Activated CD4-positive, alpha-beta T cell treated with anti-CD3 and anti-CD28 coated beads, Interleukin-2, Interleukin-4, amounts not matched to agents 100 ng/mL and 50 ng/mL, durations not matched to agents 16 hours and 8 hours (primary cell): ENCODE results near the gene SLC22A14.
A peak's percentile ranks its signal among the peaks of the same experiment; 100 is the strongest.

Source experiments
- DNase-seq: peaks from one replicate; pipeline ENCODE4 v3.0.0-alpha.2; 2020; ENCODE audit warnings: low spot score

Gene SLC22A14

DNA sequence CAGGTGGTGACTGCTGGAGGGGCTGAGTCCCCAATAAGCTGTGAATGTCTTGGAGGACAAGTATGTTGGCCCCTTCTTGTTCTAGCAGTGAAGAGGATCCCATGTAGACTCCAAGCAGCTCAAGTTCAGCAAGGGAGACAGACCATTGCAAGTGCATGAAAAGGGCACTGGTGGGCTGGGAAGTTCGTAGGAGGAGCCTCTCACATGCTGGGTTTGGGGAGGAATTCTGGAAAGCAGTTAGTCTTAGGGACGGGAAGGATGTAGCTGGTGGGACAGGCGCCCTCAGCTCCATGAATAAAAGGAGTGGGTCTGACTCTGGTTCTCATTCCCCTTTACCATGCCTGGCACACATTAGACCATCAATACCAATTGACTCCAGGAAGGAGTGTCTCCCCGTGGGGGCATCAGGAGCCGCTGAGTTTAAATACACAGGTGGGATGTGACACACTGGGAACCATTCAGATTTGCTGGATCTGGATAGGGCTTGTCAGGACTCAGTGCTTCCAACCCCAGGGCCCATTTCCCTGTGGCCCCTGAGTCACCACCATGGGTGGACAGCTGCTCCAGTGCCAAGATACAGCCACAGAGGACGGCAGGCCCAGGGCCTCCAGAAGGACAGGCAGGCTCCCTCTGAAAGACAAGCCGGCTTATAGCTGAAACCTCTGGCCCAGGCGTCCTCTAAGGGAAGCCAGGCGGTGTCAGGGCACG, 63.9 kb downstream of the SLC22A14 start:
- no peak for DNase-seq

DNA sequence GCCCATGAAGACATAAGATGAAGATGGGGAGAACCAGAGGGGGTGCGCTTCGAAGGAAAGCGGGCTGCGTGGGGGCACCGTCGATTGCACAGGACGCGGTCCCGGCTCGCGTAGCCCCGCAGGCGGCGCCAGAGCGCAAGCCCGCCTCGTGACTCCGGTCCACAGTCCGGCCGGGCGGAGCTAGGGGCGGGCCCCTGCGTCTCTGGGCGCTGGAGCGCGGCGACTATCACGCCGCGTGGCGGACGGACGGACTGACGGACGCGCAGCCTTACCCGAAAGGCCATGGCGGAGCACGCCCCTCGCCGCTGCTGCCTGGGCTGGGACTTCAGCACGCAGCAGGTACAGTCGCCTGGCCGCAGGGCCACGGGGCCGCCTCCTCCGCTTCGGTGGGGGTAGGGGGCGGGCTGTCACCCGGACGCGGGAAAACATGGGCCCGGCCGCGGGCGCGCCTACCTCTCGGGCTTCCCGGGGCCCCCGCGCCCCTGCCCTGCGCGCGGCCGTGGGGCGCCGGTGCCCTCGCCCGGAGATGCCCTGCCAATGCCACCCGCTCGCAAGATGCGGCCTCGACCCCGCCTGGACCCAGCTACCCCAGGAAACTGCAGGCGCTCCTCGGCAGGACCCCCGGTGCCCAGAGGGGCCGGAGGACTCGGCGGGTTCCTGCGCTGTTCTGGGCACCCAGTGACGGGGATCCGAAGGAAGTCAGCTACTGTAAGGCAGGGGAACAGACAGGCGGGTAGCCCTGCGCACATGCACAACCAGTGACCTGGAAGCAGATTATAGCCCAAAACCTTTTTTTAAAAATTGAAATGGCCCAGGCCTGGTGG, 64.7 kb downstream of the SLC22A14 start, which contains the start of gene XYLB:
TSS of gene XYLB (plus strand) at position 199 of the 824 bp plus-strand sequence. CDS start at position 283, 84 bp downstream.
- DNase-seq, result peak; percentile 86

DNA sequence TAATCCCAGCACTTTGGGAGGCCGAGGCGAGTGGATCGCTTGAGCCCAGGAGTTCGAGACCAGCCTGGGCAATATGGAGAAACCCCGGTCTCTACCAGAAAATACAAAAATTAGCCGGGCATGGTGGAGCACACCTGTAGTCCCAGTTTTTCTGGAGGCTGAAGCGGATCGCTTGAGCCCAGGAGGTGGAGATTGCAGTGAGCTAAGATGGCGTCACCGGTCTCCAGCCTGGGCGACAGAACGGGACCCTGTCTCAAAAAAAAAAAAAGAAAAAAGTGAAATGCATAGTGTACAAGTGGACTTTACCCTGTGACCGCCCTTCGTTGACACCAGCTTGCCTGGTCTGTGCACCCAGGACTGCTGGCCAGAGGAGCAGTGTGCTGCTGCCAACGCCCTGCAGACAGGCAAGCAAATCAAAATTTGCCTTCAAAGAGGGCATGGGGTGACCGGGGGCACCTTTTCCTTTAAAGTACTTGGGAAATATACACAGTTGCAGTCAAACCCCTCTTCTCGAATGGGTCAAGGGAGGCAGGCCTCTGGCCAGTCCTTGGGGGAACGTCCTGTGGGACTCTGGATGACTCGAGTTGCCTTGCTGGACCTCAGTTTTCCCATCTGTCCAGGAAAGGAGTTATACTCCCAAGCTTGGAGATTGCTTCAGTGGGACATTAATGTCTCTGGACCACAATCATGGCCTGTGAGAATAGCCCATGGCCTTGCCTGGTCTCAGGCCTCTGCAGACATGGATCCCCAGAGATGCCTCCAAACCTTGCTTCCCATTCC, 65.5 kb downstream of the SLC22A14 start:
- DNase-seq, result no peak

DNA sequence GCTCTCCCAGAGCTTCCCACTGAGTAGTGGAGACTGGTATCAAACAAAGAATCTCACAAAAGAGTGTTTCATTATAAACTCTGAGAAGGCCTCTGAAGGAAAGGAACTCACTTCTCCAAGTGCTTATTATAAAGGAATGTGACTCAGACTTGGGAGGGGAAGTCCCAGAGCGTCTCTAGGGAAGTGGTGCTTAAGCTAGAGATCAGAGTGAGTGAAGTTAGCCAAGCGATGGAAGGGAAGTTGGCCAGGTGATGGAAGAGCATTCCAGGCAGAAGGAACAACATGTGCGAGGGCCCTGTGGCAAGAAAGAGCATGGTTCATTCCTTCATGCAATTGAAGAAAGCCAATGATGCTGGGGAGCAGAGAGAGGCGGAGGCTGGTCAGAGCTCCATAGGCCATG, 66.8 kb downstream of the SLC22A14 start:
- DNase-seq, result no peak

DNA sequence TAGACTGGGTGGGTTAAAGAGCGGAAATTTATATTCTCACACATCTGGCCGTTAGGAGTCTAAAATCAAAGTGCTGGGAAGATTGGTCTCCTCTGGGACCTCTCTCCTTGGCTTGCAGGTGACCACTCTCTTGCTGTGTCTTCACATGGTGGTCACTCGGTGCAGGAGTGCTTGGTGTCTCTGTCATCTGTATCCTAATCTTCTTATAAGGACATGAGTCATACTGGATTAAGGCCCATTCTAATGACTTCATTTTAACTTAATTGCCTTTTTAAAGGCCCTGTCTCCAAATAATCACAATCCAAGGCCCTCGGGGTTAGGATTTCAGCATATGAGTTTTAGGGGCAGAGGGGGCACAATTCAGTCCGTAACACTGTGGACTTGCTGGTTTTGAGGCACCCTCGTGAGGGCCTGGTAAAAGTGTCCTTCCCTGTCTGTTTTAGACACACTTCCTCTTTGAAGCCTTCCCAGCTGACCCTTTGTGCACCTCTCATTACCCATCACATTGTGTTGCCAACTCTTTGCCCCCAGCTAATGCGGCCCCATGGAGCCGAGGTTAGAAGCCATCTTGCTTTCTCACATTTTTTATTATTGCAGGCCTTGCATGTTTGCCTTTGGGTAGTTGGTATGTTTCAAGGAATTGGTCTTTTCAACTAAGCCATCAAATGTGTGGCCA, 67.7 kb downstream of the SLC22A14 start:
- no peak for DNase-seq

DNA sequence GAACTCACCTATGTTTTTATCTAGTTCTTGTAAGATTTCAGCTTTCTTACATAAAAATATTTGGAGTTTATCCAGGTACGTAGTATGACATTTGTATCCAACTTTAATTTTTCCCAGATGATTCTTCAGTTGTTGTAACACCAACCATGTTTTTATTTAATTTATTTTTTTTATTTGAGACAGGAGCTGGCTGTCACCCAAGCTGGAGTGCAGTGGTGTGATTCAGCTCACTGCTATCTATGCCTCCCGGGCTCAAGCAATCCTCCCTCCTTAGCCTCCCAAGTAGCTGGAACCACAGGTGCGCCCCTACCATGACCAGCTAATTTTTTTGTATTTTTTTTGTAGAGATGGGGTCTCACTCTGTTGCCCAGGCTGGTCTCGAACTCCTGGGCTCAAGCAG, 71.1 kb downstream of the SLC22A14 start:
- DNase-seq, result no peak

DNA sequence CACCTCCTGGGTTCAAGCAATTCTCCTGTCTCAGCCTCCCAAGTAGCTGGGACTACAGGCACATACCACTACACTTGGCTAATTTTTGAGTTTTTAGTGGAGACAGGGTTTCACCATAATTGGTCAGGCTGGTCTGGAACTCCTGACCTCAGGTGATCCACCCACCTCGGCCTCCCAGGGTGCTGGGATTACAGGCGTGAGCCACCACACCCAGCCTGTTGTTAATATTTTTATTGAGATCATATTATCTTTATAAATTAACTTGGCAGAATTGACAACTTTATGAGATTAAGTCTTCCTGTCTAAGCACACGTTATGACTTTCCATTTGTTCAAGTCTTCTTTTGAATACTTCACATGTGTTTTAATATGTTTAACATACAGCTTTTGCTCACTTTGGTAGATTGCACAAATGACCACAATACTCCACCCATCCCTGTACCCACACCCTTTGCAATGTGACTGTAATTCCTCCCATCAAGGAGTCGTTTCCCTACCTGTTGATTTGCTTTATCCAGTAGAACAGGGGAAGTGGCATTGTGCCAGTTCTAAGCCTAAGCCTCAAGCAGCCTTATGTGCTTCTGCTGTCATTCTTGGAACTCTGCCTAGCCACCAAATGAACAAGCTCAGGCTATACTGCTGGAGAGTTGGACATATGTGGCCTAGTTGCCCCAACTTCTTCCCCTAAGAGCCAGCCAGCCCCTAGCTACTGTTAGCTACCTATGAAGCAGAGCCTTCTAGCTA, 72.7 kb downstream of the SLC22A14 start:
- DNase-seq, result no peak

DNA sequence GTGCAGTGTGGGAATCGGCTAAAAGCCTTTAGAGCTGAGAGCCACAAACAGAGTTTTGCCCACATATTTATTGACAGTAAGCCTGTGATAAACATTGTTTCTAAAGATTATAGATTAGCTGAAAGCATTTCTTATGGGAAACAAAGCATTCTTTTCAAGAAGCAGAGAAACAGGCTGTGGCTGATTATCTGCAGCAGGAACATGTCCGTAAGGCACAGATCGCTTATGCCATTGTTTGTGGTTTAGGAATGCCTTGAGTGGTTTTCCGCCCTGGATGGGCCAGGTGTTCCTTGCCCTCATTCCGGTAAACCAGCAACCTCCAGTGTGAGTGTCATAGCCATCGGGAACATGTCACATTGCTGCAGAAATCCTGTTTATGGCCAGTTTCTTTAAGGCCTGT, 76.9 kb downstream of the SLC22A14 start:
- no peak for DNase-seq

DNA sequence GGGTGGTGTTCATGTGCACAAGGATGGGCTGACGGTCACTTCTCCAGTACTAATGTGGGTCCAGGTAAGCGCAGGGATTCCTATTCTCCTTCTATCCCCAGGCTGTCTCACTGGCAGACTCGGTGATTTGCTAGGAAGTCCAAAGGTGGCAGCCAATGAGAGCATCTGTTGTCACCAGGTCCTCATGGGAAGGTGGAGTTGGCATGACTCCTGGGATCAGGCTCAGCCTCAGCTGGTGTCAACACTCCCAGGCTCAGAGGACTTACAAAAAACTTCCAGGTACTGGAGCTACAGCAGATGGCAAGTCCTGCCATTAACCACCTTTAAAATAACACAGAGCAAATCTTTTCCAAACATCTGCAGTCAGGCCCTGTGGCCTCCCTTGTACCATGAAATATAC, 78.3 kb downstream of the SLC22A14 start:
- no peak for DNase-seq

DNA sequence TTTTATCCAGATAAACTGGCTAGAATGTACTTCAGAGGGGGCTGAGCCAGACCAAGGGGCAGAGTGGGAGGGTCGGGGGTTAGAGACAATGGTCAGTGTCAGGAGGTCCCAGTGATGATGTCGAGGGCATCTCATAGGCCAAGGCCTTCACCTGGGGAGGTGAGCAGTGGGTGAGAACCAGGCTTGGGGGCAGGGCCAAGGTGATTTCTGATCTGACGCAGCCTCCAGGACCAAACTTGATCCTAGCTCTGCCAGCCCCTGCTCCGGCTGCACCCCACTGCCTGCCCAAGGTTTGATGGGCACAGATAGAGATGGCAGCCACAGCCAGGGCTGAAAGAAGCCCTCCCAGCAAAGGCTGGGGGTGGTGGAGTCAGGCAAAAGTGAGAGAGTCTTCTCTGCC, 79.4 kb downstream of the SLC22A14 start:
- no peak for DNase-seq

DNA sequence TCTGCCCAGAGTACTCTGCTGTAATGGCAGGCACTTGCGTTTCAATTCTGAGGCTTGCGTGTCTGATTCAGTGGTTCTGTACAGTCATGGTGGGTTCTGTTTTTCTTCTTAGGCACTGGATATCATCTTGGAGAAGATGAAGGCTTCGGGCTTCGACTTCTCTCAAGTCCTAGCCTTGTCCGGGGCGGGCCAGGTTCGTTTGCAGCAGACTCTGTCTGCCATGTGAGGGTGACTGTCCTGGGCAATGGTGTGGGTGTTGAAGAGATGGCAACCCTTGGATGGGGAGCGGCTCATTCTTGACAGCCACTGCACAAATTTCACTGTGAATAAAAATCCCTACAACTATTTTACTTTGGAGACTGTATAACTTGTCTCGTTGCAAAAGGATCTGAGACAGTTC, 80.7 kb downstream of the SLC22A14 start:
- DNase-seq, result no peak

DNA sequence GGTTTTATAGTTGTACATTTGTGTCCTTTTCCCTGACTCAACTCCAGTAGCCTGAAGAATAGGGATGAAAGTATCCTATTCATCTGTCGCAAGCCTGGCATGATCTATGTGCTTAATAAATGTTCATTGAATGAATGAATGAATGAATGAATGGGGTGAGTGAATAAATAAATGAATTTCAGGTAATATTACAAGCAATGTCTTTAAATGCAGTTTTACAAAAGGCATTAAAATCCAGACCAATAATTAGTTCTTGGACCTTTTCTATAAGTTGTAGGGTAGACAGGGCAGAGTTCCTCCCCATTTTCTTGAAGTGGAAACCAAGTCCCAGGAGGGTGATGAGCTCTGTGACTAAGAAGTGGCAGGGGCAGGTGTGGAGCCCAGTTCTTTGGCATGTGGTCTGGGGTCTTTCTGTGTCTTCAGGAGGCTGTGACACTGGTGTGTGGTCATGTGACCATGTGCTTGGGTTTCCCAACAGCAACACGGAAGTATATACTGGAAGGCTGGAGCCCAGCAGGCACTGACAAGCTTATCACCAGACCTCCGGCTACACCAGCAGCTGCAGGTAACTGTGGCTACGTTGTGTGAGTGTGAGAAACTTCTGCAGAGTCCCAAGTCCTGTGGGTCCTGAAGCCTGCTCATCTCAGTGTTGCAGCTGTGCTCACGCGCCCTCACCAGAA, 82.8 kb downstream of the SLC22A14 start:
- DNase-seq, result no peak

DNA sequence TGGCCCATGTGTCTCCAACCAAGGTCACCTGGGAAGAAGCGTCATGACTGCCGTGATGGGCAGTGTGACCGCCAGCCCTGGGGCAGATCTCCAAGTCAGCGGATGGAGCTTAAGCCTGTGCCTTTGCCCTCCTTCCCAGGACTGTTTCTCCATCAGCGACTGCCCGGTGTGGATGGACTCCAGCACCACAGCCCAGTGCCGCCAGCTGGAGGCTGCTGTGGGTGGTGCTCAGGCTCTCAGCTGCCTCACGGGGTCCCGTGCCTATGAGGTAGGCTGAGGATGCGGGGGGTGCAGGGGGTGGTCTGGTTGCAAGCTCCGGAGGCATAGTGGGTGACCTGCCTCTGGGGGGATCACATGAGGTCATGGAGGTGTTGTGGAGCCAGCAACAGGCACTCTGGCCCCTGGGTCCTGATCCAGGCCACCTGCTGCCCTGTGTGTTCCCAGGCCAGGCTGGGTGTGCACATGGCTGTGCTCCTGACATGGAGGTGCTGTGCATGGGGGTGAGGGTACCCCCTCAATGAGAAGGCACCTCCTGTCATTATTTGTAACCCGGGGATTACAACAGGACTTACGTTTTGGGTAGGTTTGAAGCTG, 83.5 kb downstream of the SLC22A14 start:
- no peak for DNase-seq

DNA sequence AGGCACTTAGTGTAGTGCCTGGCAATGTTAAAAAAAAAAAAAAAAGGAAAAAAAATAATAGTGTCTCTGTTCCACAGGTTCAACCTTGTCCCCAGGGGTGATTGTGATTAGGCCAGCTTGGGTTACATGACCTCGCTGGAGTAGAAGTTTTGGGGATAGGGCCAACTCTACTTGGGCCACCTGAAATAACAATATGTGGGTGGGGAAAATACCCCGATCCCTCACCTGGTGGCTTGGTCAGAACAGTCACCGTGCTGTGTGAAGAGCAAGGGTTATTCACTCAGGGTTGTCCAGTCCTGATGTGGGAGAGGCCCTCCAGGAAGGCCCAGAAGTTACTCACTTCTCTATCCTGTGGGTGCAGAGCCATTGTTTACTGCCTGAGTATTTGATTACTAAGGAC, 84.0 kb downstream of the SLC22A14 start:
- no peak for DNase-seq

DNA sequence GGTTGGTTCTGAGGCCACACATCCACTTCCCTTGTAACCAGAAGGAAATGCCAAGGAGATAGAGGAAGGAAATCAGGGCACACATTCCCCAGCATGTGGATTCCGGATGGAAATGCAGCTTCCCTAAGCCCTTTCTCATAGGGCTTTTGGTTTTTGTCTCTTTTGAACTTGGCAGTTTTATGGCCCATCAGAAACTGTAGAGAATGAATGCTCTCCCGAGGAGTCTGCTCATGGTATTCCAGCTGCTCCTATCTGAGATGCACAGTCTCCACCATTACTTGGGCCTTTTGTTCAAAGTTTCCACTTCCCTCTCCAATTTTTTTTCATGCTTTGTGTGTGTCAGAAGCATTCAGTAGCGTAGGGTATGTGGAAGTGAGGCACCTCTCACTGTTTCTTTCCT, 85.7 kb downstream of the SLC22A14 start:
- no peak for DNase-seq
